Panc1 (cell line): ENCODE data around the gene LRRC4B. TPM values are rescaled to one million over a fixed set of nuclear protein-coding genes. Genes with fewer than 3 reads are reported as not detected.

Experiments
- ATAC-seq: fragments of 200-7000 bp; cut with Tn5 transposase; 2 replicates; pipeline ENCODE4 v1.9.1; 2020; ENCODE audit warnings: mild to moderate bottlenecking, moderate library complexity
- BruUV-seq: library from RNA; stranded (reverse); fragments of 400-500 nt; replicated peaks from 2 replicates; lab custom pipeline; 2021; lab: Mats Ljungman, UMichigan
- CTCF ChIA-PET: fragments of 300-600 bp; sonication (Branson Sonifier 250); formaldehyde crosslinking; loops from one replicate; lab custom pipeline; 2022; ENCODE audit warnings: antibody characterized with exemption; lab: Charles Lee
- POLR2A ChIA-PET: fragments of 300-600 bp; sonication (Branson Sonifier 250); formaldehyde crosslinking; loops from one replicate; lab custom pipeline; 2022; ENCODE audit warnings: antibody characterized with exemption; lab: Charles Lee
- DNase-seq: peaks from one replicate; pipeline ENCODE4 v3.0.0-alpha.2; 2010; ENCODE audit warnings: low read depth, low spot score
- H3K27ac ChIP-seq: 2 replicates; pipeline ENCODE4 v1.5.1; 2011; ENCODE audit warnings: mild to moderate bottlenecking, low read length, inconsistent platforms
- H3K27me3 ChIP-seq: fragments of 200-500 bp; sonication (Bioruptor generic); 2 replicates; pipeline ENCODE4 v1.6.0; 2014; ENCODE audit warnings: low read length, inconsistent platforms; ENCODE audit not compliant: control insufficient read depth, insufficient read depth
- H3K36me3 ChIP-seq: fragments of 200-500 bp; sonication (Bioruptor generic); 2 replicates; pipeline ENCODE4 v1.5.1; 2014; ENCODE audit warnings: inconsistent platforms, mild to moderate bottlenecking, low read length, moderate library complexity; ENCODE audit not compliant: control insufficient read depth, insufficient read depth
- H3K4me1 ChIP-seq: 2 replicates; pipeline ENCODE4 v1.5.1; 2011; ENCODE audit warnings: inconsistent platforms, mild to moderate bottlenecking, low read length, moderate library complexity; ENCODE audit not compliant: control insufficient read depth, insufficient read depth
- H3K4me3 ChIP-seq, 2 experiments: 2 replicates each; pipeline ENCODE4 v1.5.1; 2011 to 2012; ENCODE audit warnings: low read depth in 2 of 2, low read length in 2 of 2, mild to moderate bottlenecking in 2 of 2, inconsistent platforms in 1 of 2, moderate library complexity in 1 of 2
- H3K9me3 ChIP-seq: fragments of 200-500 bp; sonication (Bioruptor generic); 2 replicates; pipeline ENCODE4 v1.5.1; 2014; ENCODE audit warnings: low read depth, mild to moderate bottlenecking, inconsistent platforms, low read length, moderate library complexity; ENCODE audit not compliant: control insufficient read depth, insufficient read depth
- POLR2AphosphoS5 ChIP-seq: IDR thresholded peaks from 2 replicates; pipeline ENCODE4 v1.6.1; 2012; ENCODE audit warnings: mild to moderate bottlenecking, low read depth, low read length, moderate library complexity
- SIN3A ChIP-seq: IDR thresholded peaks from 2 replicates; pipeline ENCODE4 v1.6.1; 2012; ENCODE audit warnings: low read depth, mild to moderate bottlenecking, low read length, moderate library complexity, borderline replicate concordance; ENCODE audit not compliant: insufficient read depth
- TCF7L2 ChIP-seq: IDR thresholded peaks from 2 replicates; pipeline ENCODE4 v1.6.1; 2011; ENCODE audit warnings: mild to moderate bottlenecking, low read depth, low read length, inconsistent platforms
- in situ Hi-C: cut with HindIII; loops from 2 replicates; pipeline ENCODE4 v1.10.0; 2016; ENCODE audit warnings: low sequenced_read_pairs, low pct_unique_long_range_greater_than_20kb
- intact Hi-C: fragments of 100-400 bp; cut with micrococcal nuclease; formaldehyde crosslinking; loops from one replicate; pipeline ENCODE4 v1.10.0; 2022; ENCODE audit not compliant: unreplicated experiment
- total RNA-seq: library from RNA; stranded (reverse); gene quantifications from one replicate; pipeline ENCODE4 v1.2.1, GENCODE V29; 2021; ENCODE audit not compliant: unreplicated experiment
- TF ChIP-seq, protein P1 (sequence below): fragments of 450-650 bp; IDR thresholded peaks from 2 replicates; pipeline ENCODE4 v1.5.1; 2017; ENCODE audit warnings: mild to moderate bottlenecking
- TF ChIP-seq, protein P2 (sequence below), 2 experiments: IDR thresholded peaks; 2 replicates each; pipeline ENCODE4 v1.6.1; 2011 to 2012; ENCODE audit warnings: low read depth in 2 of 2, control low read depth in 1 of 2, low read length in 1 of 2, mild to moderate bottlenecking in 1 of 2, moderate library complexity in 1 of 2; ENCODE audit not compliant: insufficient read depth in 1 of 2

LRRC4B gene
- total RNA-seq, 1 experiment from 2014 or later = 0.57 TPM

DNA sequence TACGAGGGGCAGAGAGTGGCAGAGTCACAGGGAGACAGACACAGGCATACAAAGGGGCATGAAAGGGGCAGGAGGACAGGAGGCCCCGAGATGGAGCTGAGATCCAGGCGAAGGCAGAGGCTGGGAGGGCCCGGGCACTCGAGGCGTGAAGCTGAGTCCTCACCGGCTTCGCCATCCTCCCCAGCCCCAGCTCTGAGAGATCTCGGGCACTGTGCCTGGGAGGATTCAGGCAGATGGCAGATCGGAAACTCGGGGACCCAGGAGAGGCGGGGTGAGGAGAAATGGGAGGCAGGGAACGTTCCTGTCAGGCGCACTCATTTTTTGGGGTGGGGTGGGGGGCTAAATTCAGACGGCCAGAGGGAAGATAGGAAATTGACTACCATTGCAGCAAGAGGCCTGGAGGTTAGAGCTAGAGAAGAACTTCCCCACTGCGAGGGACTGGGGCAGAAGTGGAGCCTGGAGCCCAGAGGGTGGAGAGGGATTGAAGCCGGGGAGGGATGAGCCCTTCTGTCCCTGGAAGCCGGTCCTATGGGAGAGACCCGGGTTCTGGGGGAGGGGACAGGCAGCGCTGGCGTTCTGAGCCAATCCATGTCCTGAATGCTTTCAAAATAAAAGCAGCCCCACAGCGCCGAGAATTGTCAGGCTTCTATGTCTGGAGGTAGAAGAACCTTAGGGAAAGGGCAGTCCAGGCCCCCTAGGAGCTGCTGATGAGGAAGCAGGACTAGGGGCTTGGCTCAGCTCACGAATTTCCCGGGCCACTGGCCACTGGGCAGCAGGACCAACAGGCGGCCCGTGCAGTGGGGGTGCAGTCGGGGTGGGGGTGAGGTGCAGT, 12.6 kb downstream of the LRRC4B start:
- Histone ChIP-seq H3K4me3 (peak overlapping the region; percentile 49 to 62; a peak in 3 of 4 replicates), H3K27ac (no peak overlapping the region), H3K27me3 (no peaks in the 10 kb centered on the region), H3K9me3 (no peaks in the 10 kb centered on the region), H3K36me3 (no peaks in the 10 kb centered on the region), H3K4me1 (no peaks in the 10 kb centered on the region)
- TF ChIP-seq TCF7L2 (no peak), SIN3A (no peak), POLR2AphosphoS5 (no peak)
- TF ChIP-seq, protein P1, sequence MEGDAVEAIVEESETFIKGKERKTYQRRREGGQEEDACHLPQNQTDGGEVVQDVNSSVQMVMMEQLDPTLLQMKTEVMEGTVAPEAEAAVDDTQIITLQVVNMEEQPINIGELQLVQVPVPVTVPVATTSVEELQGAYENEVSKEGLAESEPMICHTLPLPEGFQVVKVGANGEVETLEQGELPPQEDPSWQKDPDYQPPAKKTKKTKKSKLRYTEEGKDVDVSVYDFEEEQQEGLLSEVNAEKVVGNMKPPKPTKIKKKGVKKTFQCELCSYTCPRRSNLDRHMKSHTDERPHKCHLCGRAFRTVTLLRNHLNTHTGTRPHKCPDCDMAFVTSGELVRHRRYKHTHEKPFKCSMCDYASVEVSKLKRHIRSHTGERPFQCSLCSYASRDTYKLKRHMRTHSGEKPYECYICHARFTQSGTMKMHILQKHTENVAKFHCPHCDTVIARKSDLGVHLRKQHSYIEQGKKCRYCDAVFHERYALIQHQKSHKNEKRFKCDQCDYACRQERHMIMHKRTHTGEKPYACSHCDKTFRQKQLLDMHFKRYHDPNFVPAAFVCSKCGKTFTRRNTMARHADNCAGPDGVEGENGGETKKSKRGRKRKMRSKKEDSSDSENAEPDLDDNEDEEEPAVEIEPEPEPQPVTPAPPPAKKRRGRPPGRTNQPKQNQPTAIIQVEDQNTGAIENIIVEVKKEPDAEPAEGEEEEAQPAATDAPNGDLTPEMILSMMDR = no peak
- TF ChIP-seq, protein P2, sequence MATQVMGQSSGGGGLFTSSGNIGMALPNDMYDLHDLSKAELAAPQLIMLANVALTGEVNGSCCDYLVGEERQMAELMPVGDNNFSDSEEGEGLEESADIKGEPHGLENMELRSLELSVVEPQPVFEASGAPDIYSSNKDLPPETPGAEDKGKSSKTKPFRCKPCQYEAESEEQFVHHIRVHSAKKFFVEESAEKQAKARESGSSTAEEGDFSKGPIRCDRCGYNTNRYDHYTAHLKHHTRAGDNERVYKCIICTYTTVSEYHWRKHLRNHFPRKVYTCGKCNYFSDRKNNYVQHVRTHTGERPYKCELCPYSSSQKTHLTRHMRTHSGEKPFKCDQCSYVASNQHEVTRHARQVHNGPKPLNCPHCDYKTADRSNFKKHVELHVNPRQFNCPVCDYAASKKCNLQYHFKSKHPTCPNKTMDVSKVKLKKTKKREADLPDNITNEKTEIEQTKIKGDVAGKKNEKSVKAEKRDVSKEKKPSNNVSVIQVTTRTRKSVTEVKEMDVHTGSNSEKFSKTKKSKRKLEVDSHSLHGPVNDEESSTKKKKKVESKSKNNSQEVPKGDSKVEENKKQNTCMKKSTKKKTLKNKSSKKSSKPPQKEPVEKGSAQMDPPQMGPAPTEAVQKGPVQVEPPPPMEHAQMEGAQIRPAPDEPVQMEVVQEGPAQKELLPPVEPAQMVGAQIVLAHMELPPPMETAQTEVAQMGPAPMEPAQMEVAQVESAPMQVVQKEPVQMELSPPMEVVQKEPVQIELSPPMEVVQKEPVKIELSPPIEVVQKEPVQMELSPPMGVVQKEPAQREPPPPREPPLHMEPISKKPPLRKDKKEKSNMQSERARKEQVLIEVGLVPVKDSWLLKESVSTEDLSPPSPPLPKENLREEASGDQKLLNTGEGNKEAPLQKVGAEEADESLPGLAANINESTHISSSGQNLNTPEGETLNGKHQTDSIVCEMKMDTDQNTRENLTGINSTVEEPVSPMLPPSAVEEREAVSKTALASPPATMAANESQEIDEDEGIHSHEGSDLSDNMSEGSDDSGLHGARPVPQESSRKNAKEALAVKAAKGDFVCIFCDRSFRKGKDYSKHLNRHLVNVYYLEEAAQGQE (IDR thresholded peaks at IDR 0.05; ENCODE audit: insufficient read depth in 1 of 2, low read depth in 2 of 2, low read length in 1 of 2) = no peak
- ATAC-seq = peak; percentile 47
- ChIA-PET POLR2A (interaction anchor here (0.7 kb wide), 1 partner anchor 55 kb away, joined by 5 read pairs; no protein-coding TSS in a partner anchor), CTCF (interaction anchor here (0.6 to 1.3 kb wide), 10 partner anchors 8 to 717 kb away, joined by 3 to 14 read pairs (median 8); partner anchors contain the start of gene JOSD2)
- no peak for DNase-seq
- BruUV-seq = no TSS peak
- in situ Hi-C loops (no loop called here), intact Hi-C loops (no loop called here)

DNA sequence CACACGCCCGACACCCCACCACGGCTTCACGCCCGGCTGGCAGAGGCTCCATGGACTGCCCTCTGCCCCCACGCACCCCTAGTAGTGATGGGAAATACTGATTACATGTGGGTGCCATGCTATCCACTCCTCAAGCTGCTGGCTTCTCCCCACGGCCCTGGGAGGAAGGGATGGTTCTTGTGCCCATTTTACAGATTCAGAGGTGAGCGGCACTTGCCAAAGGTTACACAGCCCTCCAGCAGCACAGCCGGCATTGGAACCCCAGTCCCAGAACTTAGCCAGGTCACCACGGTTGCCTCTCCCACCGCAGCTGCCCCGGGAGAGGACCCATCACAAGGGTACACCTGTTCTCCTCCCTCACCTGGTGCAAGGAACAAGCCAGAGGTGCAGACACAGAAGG, 13.2 kb downstream of the LRRC4B start:
- no peaks in the 10 kb centered on the region for H3K27me3 ChIP-seq

More for the DNA sequence above, 13.2 kb downstream of the LRRC4B start:
- Histone ChIP-seq H3K27ac (no peak overlapping the region), H3K4me1 (no peaks in the 10 kb centered on the region), H3K4me3 (no peak overlapping the region), H3K9me3 (no peaks in the 10 kb centered on the region), H3K36me3 (no peaks in the 10 kb centered on the region)
- no peak for DNase-seq
- no peak for ATAC-seq
- ChIA-PET POLR2A (no interaction called here), CTCF (no interaction called here)
- intact Hi-C loops = no loop called here
- BruUV-seq = no TSS peak
- in situ Hi-C loops = no loop called here
- TF ChIP-seq SIN3A (no peak), TCF7L2 (no peak), POLR2AphosphoS5 (no peak)
- TF ChIP-seq, protein P2 (IDR thresholded peaks at IDR 0.05; ENCODE audit: insufficient read depth in 1 of 2, low read depth in 2 of 2, low read length in 1 of 2) = no peak
- TF ChIP-seq, protein P1 = no peak
